Transverse colon (tissue), 4 donors: Measurements from ENCODE around the gene TMLHE. TPM values are rescaled to one million over a fixed set of nuclear protein-coding genes. Genes with fewer than 3 reads are reported as not detected.
"Not testable (repeated sequence)": the region's sequence is repeated elsewhere in the genome, so short reads cannot be mapped to it uniquely, and the experiment has no call there.

Experiments
- DNase-seq: peaks from one replicate; pipeline ENCODE4 v3.0.0-alpha.2; 2019
- H3K27ac ChIP-seq, 4 donors: fragments of 200-600 bp; sonication (generic); 2 replicates each; pipeline ENCODE4 v1.5.1; 2016 to 2018; ENCODE audit warnings: inconsistent platforms in 4 of 4
- H3K27me3 ChIP-seq: fragments of 200-600 bp; sonication (generic); 2 replicates; pipeline ENCODE4 v1.5.1; 2017; ENCODE audit warnings: inconsistent platforms
- H3K36me3 ChIP-seq, 4 donors: fragments of 200-600 bp; sonication (generic); 2 replicates each; pipeline ENCODE4 v1.5.1; 2017 to 2019; ENCODE audit warnings: inconsistent platforms in 4 of 4
- H3K4me1 ChIP-seq, 4 donors: fragments of 200-600 bp; sonication (generic); 2 replicates each; pipeline ENCODE4 v1.5.1; 2017 to 2020; ENCODE audit warnings: inconsistent platforms in 4 of 4
- H3K4me3 ChIP-seq, 4 donors: fragments of 200-600 bp; sonication (generic); 1 replicate in 1 of 4; 2 replicates in 3 of 4; pipeline versions ENCODE4 v1.5.1 to v1.6.1; 2017 to 2019; ENCODE audit warnings: inconsistent platforms in 4 of 4
- H3K9me3 ChIP-seq, 2 donors: fragments of 200-600 bp; sonication (generic); 2 replicates each; pipeline ENCODE4 v1.5.1; 2017 to 2019; ENCODE audit warnings: inconsistent platforms in 2 of 2
- EP300 ChIP-seq: sonication (generic); formaldehyde crosslinking; IDR thresholded peaks from one replicate; pipeline ENCODE4 v1.6.1; 2017; ENCODE audit warnings: antibody characterized with exemption, low read depth
- POLR2A ChIP-seq: fragments of 450-650 bp; IDR thresholded peaks from one replicate; pipeline ENCODE4 v1.6.1; 2016; ENCODE audit warnings: antibody characterized with exemption, mild to moderate bottlenecking, moderate library complexity
- POLR2AphosphoS5 ChIP-seq, 3 donors: sonication (generic); formaldehyde crosslinking; IDR thresholded peaks; one replicate each; pipeline ENCODE4 v1.6.1; 2016; ENCODE audit warnings: antibody characterized with exemption in 3 of 3
- WGBS, 2 donors: methylation state at CpG; one replicate each; pipeline ENCODE4 v1.1.5; 2018; ENCODE audit warnings: low coverage in 1 of 2; 5-methylcytosine and 5-hydroxymethylcytosine counted together
- in situ Hi-C, 4 donors: fragments of 200-750 bp; cut with MboI; loops; one replicate each; pipeline versions ENCODE4 v1.15.0 to v1.15.1; 2017; ENCODE audit warnings: low sequenced_read_pairs in 3 of 4, low pct_ligation_motif_present in 1 of 4, low pct_unique_long_range_greater_than_20kb in 1 of 4
- intact Hi-C: fragments of 100-400 bp; cut with DNase I; formaldehyde crosslinking; loops from one replicate; pipeline ENCODE4 v1.15.1; 2023; ENCODE audit warnings: low total_unique reads
- total RNA-seq, 4 donors: library from RNA; depleted of rRNA; stranded (reverse); fragments of >200 nt; gene quantifications; one replicate each; pipeline ENCODE4 v1.1.0, GENCODE V29; 2016
- TF ChIP-seq, protein P1 (sequence below), 5 experiments: fragments of 200-600 bp in 3 of 5; fragments of 450-650 bp in 2 of 5; sonication (generic) in 3 of 5; IDR thresholded peaks; 1 replicate in 2 of 5; 2 replicates in 3 of 5; pipeline ENCODE4 v1.5.1; 2016 to 2017; ENCODE audit warnings: antibody characterized with exemption in 5 of 5, inconsistent platforms in 3 of 5, mild to moderate bottlenecking in 2 of 5, moderate library complexity in 1 of 5

TMLHE gene, protein sequence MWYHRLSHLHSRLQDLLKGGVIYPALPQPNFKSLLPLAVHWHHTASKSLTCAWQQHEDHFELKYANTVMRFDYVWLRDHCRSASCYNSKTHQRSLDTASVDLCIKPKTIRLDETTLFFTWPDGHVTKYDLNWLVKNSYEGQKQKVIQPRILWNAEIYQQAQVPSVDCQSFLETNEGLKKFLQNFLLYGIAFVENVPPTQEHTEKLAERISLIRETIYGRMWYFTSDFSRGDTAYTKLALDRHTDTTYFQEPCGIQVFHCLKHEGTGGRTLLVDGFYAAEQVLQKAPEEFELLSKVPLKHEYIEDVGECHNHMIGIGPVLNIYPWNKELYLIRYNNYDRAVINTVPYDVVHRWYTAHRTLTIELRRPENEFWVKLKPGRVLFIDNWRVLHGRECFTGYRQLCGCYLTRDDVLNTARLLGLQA
- 10 to 100 TPM; 17.5 to 32.9 (median 29.1) TPM for total RNA-seq

DNA sequence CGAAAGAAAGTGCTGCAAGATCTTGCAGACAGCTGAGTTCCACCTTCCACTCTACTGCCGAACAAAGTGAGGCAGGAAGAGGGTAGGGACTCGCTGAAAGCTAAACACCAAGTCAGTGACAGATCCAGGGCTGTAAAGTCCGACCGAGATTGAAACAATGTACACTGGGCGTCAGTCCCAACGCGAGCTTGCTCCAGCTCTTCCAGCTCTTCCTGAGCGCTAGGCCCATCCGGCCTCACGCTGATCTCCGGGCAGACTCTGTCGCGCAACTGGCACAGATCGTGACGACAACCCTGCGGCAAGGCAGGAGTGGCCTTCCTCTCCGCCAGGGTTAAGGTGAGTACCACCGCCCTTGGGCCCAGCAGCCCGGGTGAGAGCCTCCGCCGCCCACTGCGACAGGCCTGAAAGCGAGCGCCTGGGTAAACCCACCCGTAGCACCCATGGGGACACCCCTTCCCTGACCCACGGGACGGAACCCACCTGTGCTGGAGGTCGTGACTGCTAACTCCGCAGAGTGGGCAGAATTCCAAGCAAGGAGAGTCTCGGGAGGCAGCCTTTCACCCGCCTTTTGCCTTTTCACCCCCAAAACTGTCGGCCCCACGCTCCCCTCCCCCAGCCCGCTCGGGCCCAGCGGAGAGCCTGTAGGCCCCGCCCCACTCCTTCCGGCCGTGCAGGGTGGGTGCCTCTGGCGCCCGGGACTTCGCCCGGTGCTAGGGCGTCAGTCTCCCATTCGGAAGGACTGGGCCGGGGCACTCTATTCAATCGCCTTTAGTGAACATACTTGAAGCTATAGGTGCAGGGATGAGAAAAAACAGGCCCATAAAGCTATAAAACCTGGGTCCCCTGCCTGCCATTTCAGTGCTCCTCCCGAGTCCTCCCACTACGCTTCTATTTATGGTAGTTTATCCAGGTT, at the start of gene TMLHE, which contains the start of gene SPRY3:
Gene TMLHE, minus strand, starts transcription at position 641 of the 913 bp plus-strand sequence. CDS start 67,676 bp downstream, outside the sequence.
Gene SPRY3, plus strand, starts transcription at position 275 of the 913 bp plus-strand sequence.
- H3K9me3 ChIP-seq: no peaks in the 10 kb centered on the region
- no peaks in the 10 kb centered on the region for H3K36me3 ChIP-seq
- H3K27me3 ChIP-seq: no peaks in the 10 kb centered on the region
- in situ Hi-C loops: no loop called here
- H3K4me3 ChIP-seq: peak within 1 kb of the TSS; percentile 36 to 75 (median 56)
- intact Hi-C loops: no loop called here
- peak; percentile 79 for DNase-seq
- peaks cover 0 to 14% (median 7%) of the 10 kb centered on the region in 4 donors for H3K4me1 ChIP-seq
- WGBS, 2 donors: 0 to 41% methylated on average over 1 to 50 of the region's 50 CpGs
- H3K27ac ChIP-seq: peak within 1 kb of the TSS; percentile 87 to 97 (median 90)
- TF ChIP-seq POLR2AphosphoS5 (IDR thresholded peaks at IDR 0.05) (peak in 2 of 3 donors; percentile 43 to 54), POLR2A (peak; percentile 65)
- TF ChIP-seq, protein P1, sequence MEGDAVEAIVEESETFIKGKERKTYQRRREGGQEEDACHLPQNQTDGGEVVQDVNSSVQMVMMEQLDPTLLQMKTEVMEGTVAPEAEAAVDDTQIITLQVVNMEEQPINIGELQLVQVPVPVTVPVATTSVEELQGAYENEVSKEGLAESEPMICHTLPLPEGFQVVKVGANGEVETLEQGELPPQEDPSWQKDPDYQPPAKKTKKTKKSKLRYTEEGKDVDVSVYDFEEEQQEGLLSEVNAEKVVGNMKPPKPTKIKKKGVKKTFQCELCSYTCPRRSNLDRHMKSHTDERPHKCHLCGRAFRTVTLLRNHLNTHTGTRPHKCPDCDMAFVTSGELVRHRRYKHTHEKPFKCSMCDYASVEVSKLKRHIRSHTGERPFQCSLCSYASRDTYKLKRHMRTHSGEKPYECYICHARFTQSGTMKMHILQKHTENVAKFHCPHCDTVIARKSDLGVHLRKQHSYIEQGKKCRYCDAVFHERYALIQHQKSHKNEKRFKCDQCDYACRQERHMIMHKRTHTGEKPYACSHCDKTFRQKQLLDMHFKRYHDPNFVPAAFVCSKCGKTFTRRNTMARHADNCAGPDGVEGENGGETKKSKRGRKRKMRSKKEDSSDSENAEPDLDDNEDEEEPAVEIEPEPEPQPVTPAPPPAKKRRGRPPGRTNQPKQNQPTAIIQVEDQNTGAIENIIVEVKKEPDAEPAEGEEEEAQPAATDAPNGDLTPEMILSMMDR (IDR thresholded peaks at IDR 0.05): no peak

DNA sequence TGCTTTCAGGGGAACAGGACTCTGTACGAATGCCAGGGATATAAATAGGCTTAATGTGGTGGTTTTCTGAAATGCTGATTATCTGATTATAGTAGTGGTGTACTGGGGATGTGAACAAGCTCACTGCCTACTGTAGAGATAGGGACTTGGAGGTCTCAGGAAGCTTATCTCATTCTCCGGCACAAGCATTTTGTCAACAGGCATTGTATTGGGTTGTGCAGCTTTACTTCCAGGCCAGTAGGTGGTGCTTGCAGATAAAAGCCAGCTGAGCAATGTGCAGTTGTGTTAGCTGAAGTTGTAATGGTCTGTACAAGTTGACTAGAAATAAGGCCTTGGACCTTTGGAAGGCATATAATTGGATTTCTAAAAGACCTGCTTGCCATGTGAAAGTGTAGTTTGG, 49.5 kb upstream of the TMLHE start:
- H3K9me3 ChIP-seq: no peaks in the 10 kb centered on the region
- intact Hi-C loops: no loop called here
- no peaks in the 10 kb centered on the region for H3K4me1 ChIP-seq
- 74% methylated on average over 2 of the region's 2 CpGs; no CpG with 5 or more reads in 1 of the 2 donors for WGBS, 2 donors
- no peaks in the 10 kb centered on the region for H3K27me3 ChIP-seq
- no peak overlapping the region for H3K4me3 ChIP-seq
- no peak for DNase-seq
- H3K27ac ChIP-seq: no peak overlapping the region
- H3K36me3 ChIP-seq: no peaks in the 10 kb centered on the region
- no peak for TF ChIP-seq POLR2AphosphoS5 (IDR thresholded peaks at IDR 0.05)
- TF ChIP-seq, protein P1 (IDR thresholded peaks at IDR 0.05): peak in 4 of 5 experiments; percentile 18 to 34 (median 26)
- in situ Hi-C loops: no loop called here

- no peak for DNase-seq
- Histone ChIP-seq H3K27me3 (no peaks in the 10 kb centered on the region), H3K9me3 (no peaks in the 10 kb centered on the region), H3K36me3 (no peaks in the 10 kb centered on the region), H3K27ac (no peak overlapping the region), H3K4me3 (no peak overlapping the region), H3K4me1 (peaks cover 0 to 3% (median 0%) of the 10 kb centered on the region in 4 donors)
- whole genome bisulfite sequencing, 2 donors: 72% methylated on average over 2 of the region's 2 CpGs; no CpG with 5 or more reads in 1 of the 2 donors
- no peak for TF ChIP-seq POLR2AphosphoS5 (IDR thresholded peaks at IDR 0.05)
- TF ChIP-seq, protein P1 (IDR thresholded peaks at IDR 0.05): no peak
- TF ChIP-seq POLR2A: no peak
- TF ChIP-seq EP300: no peak
- in situ Hi-C loops (no loop called here), intact Hi-C loops (no loop called here)
Observed at GRCh38 chrX:155645180-155645579, 32.4 kb upstream of the TMLHE start.

- DNase-seq: no peak
- Histone ChIP-seq H3K9me3 (no peaks in the 10 kb centered on the region), H3K27me3 (no peaks in the 10 kb centered on the region), H3K4me3 (no peak overlapping the region), H3K27ac (no peak overlapping the region), H3K36me3 (no peaks in the 10 kb centered on the region), H3K4me1 (peaks cover 0 to 3% (median 0%) of the 10 kb centered on the region in 4 donors)
- 59% methylated on average over 2 of the region's 2 CpGs; no CpG with 5 or more reads in 1 of the 2 donors for WGBS, 2 donors
- in situ Hi-C loops (no loop called here), intact Hi-C loops (no loop called here)
- TF ChIP-seq POLR2AphosphoS5 (IDR thresholded peaks at IDR 0.05) (no peak), EP300 (no peak), POLR2A (no peak)
- TF ChIP-seq, protein P1 (IDR thresholded peaks at IDR 0.05): no peak
Observed at GRCh38 chrX:155643240-155643639, 30.5 kb upstream of the TMLHE start.

- H3K4me3 ChIP-seq: peak overlapping the region in 2 of 4 donors; percentile 8 to 18
- H3K9me3 ChIP-seq, H3K27me3 ChIP-seq, H3K36me3 ChIP-seq, intact Hi-C loops, H3K27ac ChIP-seq, DNase-seq, H3K4me1 ChIP-seq, in situ Hi-C loops: not testable (repeated sequence)
- 45 to 52% methylated on average over 13 to 14 of the region's 14 CpGs for WGBS, 2 donors
Observed at GRCh38 chrX:155641371-155641770, 28.6 kb upstream of the TMLHE start.
